ENCODE results near the gene SPATS2.

The SPATS2 gene

GRCh38 chr12:49413796-49414195 is 46.5 kb downstream of the SPATS2 start:
- H3K4me3 ChIP-seq (ENCODE audit: low read depth, low read length) = no peak overlapping the region
- H3K36me3 ChIP-seq = no peaks in the 10 kb centered on the region; the same call in 1 of the 2 replicates
- DNase-seq = no peak
- TF ChIP-seq CTCF (IDR thresholded peaks at IDR 0.05; ENCODE audit: low read depth, low read length) = no peak
- H3K27ac ChIP-seq = no peak overlapping the region
- no peaks in the 10 kb centered on the region for H3K9me3 ChIP-seq (ENCODE audit: severe bottlenecking)
- no peaks in the 10 kb centered on the region for H3K27me3 ChIP-seq (ENCODE audit: insufficient read depth, low read depth, severe bottlenecking)

- H3K27ac ChIP-seq = no peak overlapping the region
- TF ChIP-seq CTCF (IDR thresholded peaks at IDR 0.05; ENCODE audit: low read depth, low read length) = no peak
- DNase-seq = no peak
- H3K4me3 ChIP-seq (ENCODE audit: low read depth, low read length) = no peak overlapping the region
- no peaks in the 10 kb centered on the region for H3K27me3 ChIP-seq (ENCODE audit: insufficient read depth, low read depth, severe bottlenecking)
- no peaks in the 10 kb centered on the region for H3K9me3 ChIP-seq (ENCODE audit: severe bottlenecking)
- H3K36me3 ChIP-seq = no peaks in the 10 kb centered on the region; the same call in 1 of the 2 replicates
Measured at GRCh38 chr12:49414364-49414763, 47.1 kb downstream of the SPATS2 start.

GRCh38 chr12:49415521-49415970 is 48.3 kb downstream of the SPATS2 start:
- Histone ChIP-seq H3K27ac (no peak overlapping the region), H3K9me3 (ENCODE audit: severe bottlenecking) (no peaks in the 10 kb centered on the region), H3K36me3 (no peaks in the 10 kb centered on the region; the same call in 1 of the 2 replicates), H3K4me3 (ENCODE audit: low read depth, low read length) (no peak overlapping the region), H3K27me3 (ENCODE audit: insufficient read depth, low read depth, severe bottlenecking) (no peaks in the 10 kb centered on the region)
- no peak for DNase-seq
- TF ChIP-seq CTCF (IDR thresholded peaks at IDR 0.05; ENCODE audit: low read depth, low read length) = no peak

- Histone ChIP-seq H3K9me3 (ENCODE audit: severe bottlenecking) (no peaks in the 10 kb centered on the region), H3K27ac (no peak overlapping the region), H3K27me3 (ENCODE audit: insufficient read depth, low read depth, severe bottlenecking) (no peaks in the 10 kb centered on the region), H3K36me3 (no peaks in the 10 kb centered on the region), H3K4me3 (ENCODE audit: low read depth, low read length) (no peak overlapping the region)
- no peak for DNase-seq
- TF ChIP-seq CTCF (IDR thresholded peaks at IDR 0.05; ENCODE audit: low read depth, low read length) = no peak
Measured at GRCh38 chr12:49416892-49417291, 49.6 kb downstream of the SPATS2 start.

- DNase-seq = no peak
- H3K4me3 ChIP-seq (ENCODE audit: low read depth, low read length) = no peak overlapping the region
- H3K27ac ChIP-seq = no peak overlapping the region
- H3K9me3 ChIP-seq (ENCODE audit: severe bottlenecking) = no peaks in the 10 kb centered on the region
- no peaks in the 10 kb centered on the region for H3K27me3 ChIP-seq (ENCODE audit: insufficient read depth, low read depth, severe bottlenecking)
- no peaks in the 10 kb centered on the region for H3K36me3 ChIP-seq
- TF ChIP-seq CTCF (IDR thresholded peaks at IDR 0.05; ENCODE audit: low read depth, low read length) = no peak
Measured at GRCh38 chr12:49417558-49417957, 50.3 kb downstream of the SPATS2 start.

GRCh38 chr12:49420556-49420955 is 53.3 kb downstream of the SPATS2 start:
- TF ChIP-seq CTCF (IDR thresholded peaks at IDR 0.05; ENCODE audit: low read depth, low read length) = no peak
- no peak for DNase-seq
- Histone ChIP-seq H3K27me3 (ENCODE audit: insufficient read depth, low read depth, severe bottlenecking) (no peaks in the 10 kb centered on the region), H3K4me3 (ENCODE audit: low read depth, low read length) (no peak overlapping the region), H3K36me3 (peaks cover 2% of the 10 kb centered on the region), H3K9me3 (ENCODE audit: severe bottlenecking) (no peaks in the 10 kb centered on the region), H3K27ac (no peak overlapping the region)
